Glomerular visceral epithelial cell (primary cell): Measurements from ENCODE around the gene ZNF219.

Experiments used
- DNase-seq: peaks from one replicate; pipeline ENCODE4 v3.0.0-alpha.2; 2016; ENCODE audit errors: extremely low spot score

Gene ZNF219

DNA sequence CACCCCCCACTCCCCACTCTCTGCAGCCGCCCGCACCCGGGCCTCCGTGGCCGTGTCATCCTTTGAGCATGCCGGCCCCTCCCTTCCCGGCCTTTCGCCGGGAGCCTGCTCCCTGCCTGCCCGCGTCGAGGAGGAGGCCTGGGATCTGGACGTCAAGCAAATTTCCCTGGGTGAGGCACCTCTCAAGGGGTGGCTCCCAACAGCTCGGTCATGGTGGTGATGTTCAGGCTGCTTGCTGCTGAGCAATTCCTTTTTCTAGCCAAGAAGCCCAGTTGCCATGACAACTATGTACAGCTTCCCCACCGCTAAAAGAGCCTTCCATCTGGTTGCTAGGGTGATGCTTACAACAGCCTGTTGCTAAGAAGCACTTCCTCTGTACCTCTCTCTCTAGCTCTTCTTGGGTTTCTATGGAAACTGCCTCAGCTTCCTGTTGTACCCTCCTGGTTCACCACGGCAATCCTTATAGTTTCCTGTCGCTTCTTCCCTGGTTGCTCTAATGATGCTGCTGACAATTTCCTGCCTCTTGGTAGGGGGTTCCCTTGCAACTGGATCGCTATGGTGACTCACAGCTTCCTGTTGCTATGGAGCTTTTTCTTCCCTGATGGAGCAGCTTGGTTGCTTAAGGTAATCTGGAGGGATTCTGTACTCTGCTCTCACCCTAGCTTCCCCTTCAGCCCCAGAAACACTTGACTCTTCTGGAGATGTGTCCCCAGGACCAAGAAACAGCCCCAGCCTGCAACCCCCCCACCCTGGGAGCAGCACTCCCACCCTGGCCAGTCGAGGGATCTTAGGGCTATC, 11.0 kb downstream of the ZNF219 start:
- peak; percentile 95 for DNase-seq

GRCh38 chr14:21086908-21087293, 11.6 kb downstream of the ZNF219 start:
- DNase-seq: no peak

GRCh38 chr14:21084998-21085853, 13.2 kb downstream of the ZNF219 start:
- peak; percentile 91 for DNase-seq

DNA sequence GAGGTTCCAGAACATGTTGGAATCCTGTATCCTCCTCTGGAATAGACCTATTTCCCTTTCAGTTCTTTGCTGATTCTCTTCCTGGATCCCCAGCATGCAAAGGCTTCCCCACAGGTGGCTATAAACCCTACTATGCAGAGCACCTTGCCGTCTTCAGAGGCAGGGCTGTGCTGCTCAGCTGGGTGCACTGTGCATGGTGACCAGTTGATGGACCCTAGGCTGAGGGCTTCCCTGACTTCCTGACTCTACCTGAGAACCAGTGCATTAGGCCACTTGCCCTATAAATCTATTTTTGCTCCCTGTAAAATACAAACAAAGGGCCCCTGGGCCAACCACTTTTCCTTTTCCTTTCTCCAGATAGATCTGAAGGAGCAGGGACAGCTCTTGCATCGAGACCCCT, 14.1 kb downstream of the ZNF219 start:
- DNase-seq: no peak

- DNase-seq: no peak
These were observed 14.7 kb downstream of the ZNF219 start for GRCh38 chr14:21083565-21084325.

GRCh38 chr14:21081521-21082142, 16.8 kb downstream of the ZNF219 start:
- DNase-seq: no peak

GRCh38 chr14:21078726-21079125, 19.7 kb downstream of the ZNF219 start:
- DNase-seq: no peak

GRCh38 chr14:21078287-21078686, 20.2 kb downstream of the ZNF219 start:
- no peak for DNase-seq

DNA sequence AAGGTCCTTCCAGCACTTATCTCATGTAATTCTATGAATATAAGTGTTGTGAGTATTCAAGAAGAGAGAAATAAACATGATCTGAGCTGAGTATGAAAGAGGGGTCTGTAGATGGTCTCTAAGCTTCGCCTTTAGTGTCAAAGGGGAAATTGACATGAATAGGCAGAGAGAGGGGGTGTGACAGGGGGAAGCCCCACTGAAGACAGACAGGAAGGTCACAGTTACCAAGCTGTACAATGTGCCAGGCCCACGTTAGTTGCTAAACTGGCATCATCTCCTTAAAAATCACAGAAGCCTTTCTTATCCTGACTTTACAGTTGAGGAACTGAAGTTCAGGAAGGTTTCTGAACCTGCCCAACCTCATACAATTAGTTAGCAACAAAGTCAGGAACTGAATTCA, 20.8 kb downstream of the ZNF219 start:
- no peak for DNase-seq

GRCh38 chr14:21075719-21076437, 22.6 kb downstream of the ZNF219 start:
- DNase-seq: no peak

DNA sequence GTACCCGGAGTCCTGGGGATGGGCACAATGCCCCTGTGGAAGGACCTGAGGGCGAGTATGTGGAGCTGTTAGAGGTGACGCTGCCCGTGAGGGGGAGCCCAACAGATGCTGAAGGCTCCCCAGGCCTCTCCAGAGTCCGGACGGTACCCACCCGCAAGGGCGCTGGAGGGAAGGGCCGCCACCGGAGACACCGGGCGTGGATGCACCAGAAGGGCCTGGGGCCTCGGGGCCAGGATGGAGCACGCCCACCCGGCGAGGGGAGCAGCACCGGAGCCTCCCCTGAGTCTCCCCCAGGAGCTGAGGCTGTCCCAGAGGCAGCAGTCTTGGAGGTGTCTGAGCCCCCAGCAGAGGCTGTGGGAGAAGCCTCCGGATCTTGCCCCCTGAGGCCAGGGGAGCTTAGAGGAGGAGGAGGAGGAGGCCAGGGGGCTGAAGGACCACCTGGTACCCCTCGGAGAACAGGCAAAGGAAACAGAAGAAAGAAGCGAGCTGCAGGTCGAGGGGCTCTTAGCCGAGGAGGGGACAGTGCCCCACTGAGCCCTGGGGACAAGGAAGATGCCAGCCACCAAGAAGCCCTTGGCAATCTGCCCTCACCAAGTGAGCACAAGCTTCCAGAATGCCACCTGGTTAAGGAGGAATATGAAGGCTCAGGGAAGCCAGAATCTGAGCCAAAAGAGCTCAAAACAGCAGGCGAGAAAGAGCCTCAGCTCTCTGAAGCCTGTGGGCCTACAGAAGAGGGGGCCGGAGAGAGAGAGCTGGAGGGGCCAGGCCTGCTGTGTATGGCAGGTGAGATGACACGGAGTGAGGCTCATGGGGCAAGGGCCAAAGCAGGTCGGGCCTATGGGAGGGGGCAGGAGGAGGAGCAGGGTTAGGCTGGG, 23.8 kb downstream of the ZNF219 start:
- no peak for DNase-seq

GRCh38 chr14:21073921-21074320, 24.5 kb downstream of the ZNF219 start:
- no peak for DNase-seq

- no peak for DNase-seq
These were observed 25.6 kb downstream of the ZNF219 start for GRCh38 chr14:21072781-21073339.

- DNase-seq: no peak
These were observed 26.4 kb downstream of the ZNF219 start for GRCh38 chr14:21072031-21072473.

GRCh38 chr14:21071225-21072030, 27.0 kb downstream of the ZNF219 start:
- peak; percentile 95 for DNase-seq

- peak; percentile 70 for DNase-seq
These were observed 27.7 kb downstream of the ZNF219 start for GRCh38 chr14:21070610-21071224.

- peak; percentile 68 for DNase-seq
These were observed 28.3 kb downstream of the ZNF219 start, which contains the start of gene ARHGEF40 for GRCh38 chr14:21070083-21070609. ARHGEF40 (plus strand) TSS chr14:21070304; CDS start chr14:21070397, 93 bp downstream.
